Spleen (tissue), 7 donors: ENCODE measurements around the gene CPNE7.

Experiments
- POLR2A ChIP-seq, 3 donors: fragments of 450-650 bp; IDR thresholded peaks; one replicate each; pipeline ENCODE4 v1.5.1; 2017; ENCODE audit warnings: antibody characterized with exemption in 3 of 3, mild to moderate bottlenecking in 1 of 3
- POLR2AphosphoS5 ChIP-seq, 3 donors: sonication (generic); formaldehyde crosslinking; IDR thresholded peaks; one replicate each; pipeline ENCODE4 v1.5.1; 2017; ENCODE audit warnings: antibody characterized with exemption in 3 of 3
- TF ChIP-seq, protein P1 (sequence below), 11 experiments: fragments of 200-600 bp in 7 of 11; fragments of 450-650 bp in 4 of 11; sonication (generic) in 4 of 11; IDR thresholded peaks in 8 of 11; conservative IDR thresholded peaks in 3 of 11; 1 replicate in 7 of 11; 2 replicates in 4 of 11; pipeline versions ENCODE4 v1.4.0 to v1.8.0; 2016 to 2021; ENCODE audit warnings: antibody characterized with exemption in 11 of 11, inconsistent platforms in 4 of 11, mild to moderate bottlenecking in 1 of 11
- donor health status: DM: no; HTN: no; CAD: no; lungs with moderate emphysema.
- donor health status: DM: no; HTN: no; CAD: no.
- donor health status: DM: no; HTN: no; CAD: no.

DNA sequence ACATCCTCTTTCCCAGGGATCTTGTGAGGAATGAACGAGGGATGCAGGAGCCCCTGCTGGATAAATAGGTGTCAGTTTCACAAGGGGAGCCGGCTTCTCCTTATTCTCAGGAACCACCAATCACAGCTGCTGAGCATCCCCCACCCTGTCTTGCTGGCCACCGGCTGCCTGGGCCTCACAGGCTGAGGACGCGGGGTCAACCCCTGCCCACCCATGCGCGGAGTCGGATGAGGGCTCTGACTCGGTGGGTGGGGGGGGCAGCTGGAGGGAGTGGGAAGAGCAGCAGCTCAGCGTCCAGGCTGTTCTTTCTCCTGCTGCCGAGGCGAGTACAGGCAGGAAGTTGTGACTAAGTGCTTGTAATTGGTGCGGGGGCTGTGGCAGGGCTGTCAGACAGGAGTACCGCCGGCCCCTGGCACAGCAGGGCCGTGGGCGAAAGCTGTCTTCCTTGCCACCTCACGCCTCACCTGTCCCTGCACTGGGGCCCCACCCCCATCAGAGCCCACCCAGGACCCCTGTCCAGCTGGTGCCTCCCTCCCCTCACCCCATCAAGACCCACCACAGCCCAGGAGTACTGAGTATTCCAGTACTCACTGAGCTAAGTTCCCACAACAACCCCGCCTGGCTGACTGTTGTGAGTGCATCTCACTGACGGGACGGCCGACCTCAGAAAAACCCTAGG, 26.9 kb downstream of the CPNE7 start:
- TF ChIP-seq, protein P1, sequence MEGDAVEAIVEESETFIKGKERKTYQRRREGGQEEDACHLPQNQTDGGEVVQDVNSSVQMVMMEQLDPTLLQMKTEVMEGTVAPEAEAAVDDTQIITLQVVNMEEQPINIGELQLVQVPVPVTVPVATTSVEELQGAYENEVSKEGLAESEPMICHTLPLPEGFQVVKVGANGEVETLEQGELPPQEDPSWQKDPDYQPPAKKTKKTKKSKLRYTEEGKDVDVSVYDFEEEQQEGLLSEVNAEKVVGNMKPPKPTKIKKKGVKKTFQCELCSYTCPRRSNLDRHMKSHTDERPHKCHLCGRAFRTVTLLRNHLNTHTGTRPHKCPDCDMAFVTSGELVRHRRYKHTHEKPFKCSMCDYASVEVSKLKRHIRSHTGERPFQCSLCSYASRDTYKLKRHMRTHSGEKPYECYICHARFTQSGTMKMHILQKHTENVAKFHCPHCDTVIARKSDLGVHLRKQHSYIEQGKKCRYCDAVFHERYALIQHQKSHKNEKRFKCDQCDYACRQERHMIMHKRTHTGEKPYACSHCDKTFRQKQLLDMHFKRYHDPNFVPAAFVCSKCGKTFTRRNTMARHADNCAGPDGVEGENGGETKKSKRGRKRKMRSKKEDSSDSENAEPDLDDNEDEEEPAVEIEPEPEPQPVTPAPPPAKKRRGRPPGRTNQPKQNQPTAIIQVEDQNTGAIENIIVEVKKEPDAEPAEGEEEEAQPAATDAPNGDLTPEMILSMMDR (IDR thresholded peaks at IDR 0.05 in 8 of 11, conservative IDR thresholded peaks at IDR 0.05 in 3 of 11), result no peak
- TF ChIP-seq POLR2AphosphoS5 (IDR thresholded peaks at IDR 0.05), result peak in 1 of 3 donors; percentile 33
- TF ChIP-seq POLR2A (IDR thresholded peaks at IDR 0.05), result no peak
